Tibial nerve (tissue), 4 donors: Measurements from ENCODE around the gene CLDN14. TPM values are rescaled to one million over a fixed set of nuclear protein-coding genes. Genes with fewer than 3 reads are reported as not detected.

Experiments
- DNase-seq, 2 donors: peaks; one replicate each; pipeline ENCODE4 v3.0.0-alpha.2; 2019; ENCODE audit warnings: low spot score in 2 of 2
- H3K27ac ChIP-seq, 4 donors: fragments of 200-600 bp; sonication (generic) in 3 of 4; one replicate each; pipeline ENCODE4 v1.5.1; 2017 to 2019; ENCODE audit warnings: mild to moderate bottlenecking in 1 of 4
- H3K27me3 ChIP-seq, 2 donors: fragments of 200-600 bp; sonication (generic) in 1 of 2; one replicate each; pipeline versions ENCODE4 v1.5.1 to v1.6.0; 2017 to 2019
- H3K36me3 ChIP-seq, 3 donors: fragments of 200-600 bp; sonication (generic); one replicate each; pipeline ENCODE4 v1.5.1; 2018 to 2019
- H3K4me1 ChIP-seq, 4 donors: fragments of 200-600 bp; sonication (generic) in 3 of 4; one replicate each; pipeline ENCODE4 v1.5.1; 2017 to 2019
- H3K4me3 ChIP-seq, 4 donors: fragments of 200-600 bp; sonication (generic) in 3 of 4; one replicate each; pipeline ENCODE4 v1.5.1; 2017 to 2019; ENCODE audit warnings: mild to moderate bottlenecking in 1 of 4, moderate library complexity in 1 of 4
- H3K9me3 ChIP-seq, 4 donors: fragments of 200-600 bp; sonication (generic) in 3 of 4; one replicate each; pipeline ENCODE4 v1.5.1; 2017 to 2019
- EP300 ChIP-seq, 2 donors: sonication (generic); formaldehyde crosslinking; IDR thresholded peaks; one replicate each; pipeline ENCODE4 v1.6.1; 2017; ENCODE audit warnings: antibody characterized with exemption in 2 of 2, mild to moderate bottlenecking in 1 of 2
- POLR2A ChIP-seq, 2 donors: fragments of 450-650 bp; IDR thresholded peaks; one replicate each; pipeline ENCODE4 v1.6.1; 2017; ENCODE audit warnings: antibody characterized with exemption in 2 of 2, mild to moderate bottlenecking in 2 of 2, moderate library complexity in 2 of 2
- WGBS, 2 donors: methylation state at CpG; one replicate each; pipeline ENCODE4 v1.1.5; 2018; 5-methylcytosine and 5-hydroxymethylcytosine counted together
- total RNA-seq, 4 donors: library from RNA; depleted of rRNA; stranded (reverse); fragments of >200 nt; gene quantifications; one replicate each; pipeline ENCODE4 v1.1.0, GENCODE V29; 2016
- TF ChIP-seq, protein P1 (sequence below), 5 experiments: fragments of 200-600 bp in 3 of 5; fragments of 450-650 bp in 2 of 5; sonication (generic) in 3 of 5; IDR thresholded peaks; one replicate each; pipeline ENCODE4 v1.5.1; 2016 to 2019; ENCODE audit warnings: antibody characterized with exemption in 5 of 5, mild to moderate bottlenecking in 3 of 5, moderate library complexity in 2 of 5

The CLDN14 gene
- total RNA-seq, 4 donors from 2014 or later: 1.3 TPM; not detected in 3

DNA sequence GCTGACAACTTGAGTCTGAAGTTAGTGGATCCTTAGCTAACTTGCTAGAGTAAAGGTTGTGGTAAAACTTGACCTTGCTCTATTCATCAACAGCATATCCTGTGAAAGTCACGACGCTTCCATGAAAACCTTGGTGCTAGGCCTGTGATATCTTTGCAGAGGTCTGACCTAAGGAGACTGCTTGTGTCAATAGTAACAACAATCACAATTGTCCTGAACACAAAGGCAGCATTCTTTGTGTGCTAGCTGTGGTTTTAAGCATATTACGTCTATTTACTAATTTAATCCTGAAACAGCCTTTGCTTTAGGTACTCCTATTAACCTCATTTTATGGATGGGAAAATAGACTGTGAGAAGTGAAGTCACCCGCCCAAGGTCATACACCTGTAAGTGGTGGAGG lies 2.8 kb upstream of the CLDN14 start:
- Histone ChIP-seq H3K9me3 (no peaks in the 10 kb centered on the region), H3K4me1 (no peaks in the 10 kb centered on the region), H3K36me3 (no peaks in the 10 kb centered on the region), H3K27me3 (no peaks in the 10 kb centered on the region), H3K27ac (no peak overlapping the region), H3K4me3 (no peak overlapping the region)
- DNase-seq: no peak
- no peak for TF ChIP-seq EP300 (IDR thresholded peaks at IDR 0.05)
- TF ChIP-seq POLR2A (IDR thresholded peaks at IDR 0.05): no peak
- TF ChIP-seq, protein P1, sequence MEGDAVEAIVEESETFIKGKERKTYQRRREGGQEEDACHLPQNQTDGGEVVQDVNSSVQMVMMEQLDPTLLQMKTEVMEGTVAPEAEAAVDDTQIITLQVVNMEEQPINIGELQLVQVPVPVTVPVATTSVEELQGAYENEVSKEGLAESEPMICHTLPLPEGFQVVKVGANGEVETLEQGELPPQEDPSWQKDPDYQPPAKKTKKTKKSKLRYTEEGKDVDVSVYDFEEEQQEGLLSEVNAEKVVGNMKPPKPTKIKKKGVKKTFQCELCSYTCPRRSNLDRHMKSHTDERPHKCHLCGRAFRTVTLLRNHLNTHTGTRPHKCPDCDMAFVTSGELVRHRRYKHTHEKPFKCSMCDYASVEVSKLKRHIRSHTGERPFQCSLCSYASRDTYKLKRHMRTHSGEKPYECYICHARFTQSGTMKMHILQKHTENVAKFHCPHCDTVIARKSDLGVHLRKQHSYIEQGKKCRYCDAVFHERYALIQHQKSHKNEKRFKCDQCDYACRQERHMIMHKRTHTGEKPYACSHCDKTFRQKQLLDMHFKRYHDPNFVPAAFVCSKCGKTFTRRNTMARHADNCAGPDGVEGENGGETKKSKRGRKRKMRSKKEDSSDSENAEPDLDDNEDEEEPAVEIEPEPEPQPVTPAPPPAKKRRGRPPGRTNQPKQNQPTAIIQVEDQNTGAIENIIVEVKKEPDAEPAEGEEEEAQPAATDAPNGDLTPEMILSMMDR (IDR thresholded peaks at IDR 0.05): no peak
- 76 to 79% methylated on average over 4 of the region's 4 CpGs for WGBS, 2 donors

DNA sequence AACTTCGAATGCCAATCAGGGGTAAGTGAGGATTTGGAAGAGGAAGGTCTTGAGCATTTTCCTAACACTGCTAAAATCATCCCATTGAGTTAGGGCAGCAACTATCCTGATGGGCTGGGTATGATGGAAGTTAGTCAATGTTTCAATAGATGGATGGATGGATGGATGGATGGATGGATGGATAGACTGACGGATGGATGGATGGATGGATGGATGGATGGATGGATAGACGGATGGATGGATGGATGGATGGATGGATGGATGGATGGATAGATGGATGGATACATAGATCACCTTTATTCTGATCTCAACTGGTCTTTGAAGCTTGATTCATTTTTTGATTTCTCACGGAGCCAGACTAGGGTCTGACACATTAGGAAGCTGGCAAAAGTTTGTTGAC lies 2.3 kb upstream of the CLDN14 start:
- no peaks in the 10 kb centered on the region for H3K27me3 ChIP-seq
- H3K4me3 ChIP-seq: no peak overlapping the region
- H3K27ac ChIP-seq: no peak overlapping the region
- WGBS, 2 donors: 73 to 83% methylated on average over 4 of the region's 4 CpGs
- no peaks in the 10 kb centered on the region for H3K9me3 ChIP-seq
- H3K36me3 ChIP-seq: no peaks in the 10 kb centered on the region
- TF ChIP-seq, protein P1 (IDR thresholded peaks at IDR 0.05): no peak
- TF ChIP-seq POLR2A (IDR thresholded peaks at IDR 0.05) (no peak), EP300 (IDR thresholded peaks at IDR 0.05) (no peak)
- no peaks in the 10 kb centered on the region for H3K4me1 ChIP-seq
- no peak for DNase-seq

DNA sequence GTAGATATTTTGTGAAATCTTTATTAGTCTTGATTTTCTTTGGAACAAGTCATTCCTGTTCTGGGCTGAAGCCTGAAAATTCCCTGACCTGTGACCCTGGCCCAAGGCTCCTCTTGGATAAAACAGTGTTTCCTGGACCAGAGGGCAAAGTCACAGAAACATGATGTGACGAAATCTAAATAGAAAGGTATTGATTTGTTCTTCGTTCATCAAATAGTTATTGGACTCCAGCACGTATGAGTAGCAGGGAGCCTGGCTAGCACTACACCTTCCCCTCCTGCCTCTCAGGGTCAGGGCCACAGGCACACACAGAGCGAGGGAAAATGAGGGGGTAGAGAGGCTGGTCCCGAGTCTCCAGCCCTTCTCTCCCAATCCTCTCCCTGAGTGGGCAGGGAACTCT lies 1.7 kb upstream of the CLDN14 start:
- Histone ChIP-seq H3K4me1 (no peaks in the 10 kb centered on the region), H3K4me3 (no peak overlapping the region), H3K9me3 (no peaks in the 10 kb centered on the region), H3K36me3 (no peaks in the 10 kb centered on the region), H3K27me3 (no peaks in the 10 kb centered on the region), H3K27ac (no peak overlapping the region)
- DNase-seq: no peak
- whole genome bisulfite sequencing, 2 donors: 72 to 81% methylated on average over 5 of the region's 5 CpGs
- TF ChIP-seq EP300 (IDR thresholded peaks at IDR 0.05) (no peak), POLR2A (IDR thresholded peaks at IDR 0.05) (no peak)
- TF ChIP-seq, protein P1 (IDR thresholded peaks at IDR 0.05): no peak

DNA sequence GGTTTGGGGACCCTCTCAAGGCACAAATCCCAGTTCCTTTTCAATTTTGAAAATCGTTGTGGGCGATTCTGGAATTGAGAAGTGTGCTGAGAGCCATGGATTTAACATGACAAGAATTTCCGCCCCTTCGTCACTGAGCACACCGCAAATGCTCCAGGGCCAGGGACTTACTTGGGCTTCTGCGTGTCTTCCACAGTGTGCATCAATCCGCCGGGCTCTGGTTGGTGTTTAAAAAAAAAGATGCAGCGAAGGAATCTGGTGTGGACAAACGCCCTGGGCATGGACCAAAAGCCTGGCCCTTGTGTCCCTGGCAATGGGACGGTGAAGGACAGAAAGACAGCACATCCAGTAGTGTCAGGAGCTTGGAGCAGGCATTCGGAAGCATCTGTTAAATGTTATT lies 696 bp upstream of the CLDN14 start:
- TF ChIP-seq EP300 (IDR thresholded peaks at IDR 0.05) (no peak), POLR2A (IDR thresholded peaks at IDR 0.05) (no peak)
- TF ChIP-seq, protein P1 (IDR thresholded peaks at IDR 0.05): no peak
- H3K36me3 ChIP-seq: no peaks in the 10 kb centered on the region
- no peaks in the 10 kb centered on the region for H3K9me3 ChIP-seq
- H3K4me3 ChIP-seq: no peak overlapping the region
- H3K4me1 ChIP-seq: no peaks in the 10 kb centered on the region
- H3K27ac ChIP-seq: no peak overlapping the region
- DNase-seq: no peak
- no peaks in the 10 kb centered on the region for H3K27me3 ChIP-seq
- 85 to 92% methylated on average over 12 of the region's 12 CpGs for WGBS, 2 donors

DNA sequence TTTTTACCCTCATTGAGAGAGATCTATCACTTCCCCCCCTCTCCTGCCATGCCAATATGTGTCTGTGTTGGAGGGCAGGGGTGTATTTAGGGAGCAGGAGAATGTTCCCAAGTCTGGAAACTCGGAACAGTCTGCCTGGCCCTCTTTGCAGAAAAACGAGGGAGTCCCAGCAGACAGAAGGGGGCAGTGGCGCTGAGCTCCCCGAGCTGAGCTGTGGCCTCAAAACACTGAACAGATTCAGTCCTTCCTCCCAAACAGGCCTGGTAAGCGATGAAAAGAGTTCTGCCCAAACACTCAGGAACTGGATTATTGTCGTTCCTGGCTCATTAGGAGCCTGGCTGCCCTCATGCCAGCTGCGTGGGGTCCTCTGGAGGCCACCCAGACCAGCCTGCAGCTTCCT lies 981 bp downstream of the CLDN14 start:
- TF ChIP-seq, protein P1 (IDR thresholded peaks at IDR 0.05): no peak
- no peak for DNase-seq
- Histone ChIP-seq H3K27ac (no peak overlapping the region), H3K36me3 (no peaks in the 10 kb centered on the region), H3K9me3 (no peaks in the 10 kb centered on the region), H3K4me1 (no peaks in the 10 kb centered on the region), H3K27me3 (no peaks in the 10 kb centered on the region), H3K4me3 (no peak overlapping the region)
- WGBS, 2 donors: 39 to 44% methylated on average over 7 of the region's 7 CpGs
